Loucy (cell line): ENCODE measurements around the gene SEMA3A.

Experiments used
- EZH2phosphoT487 ChIP-seq: fragments of 200-600 bp; IDR thresholded peaks from 2 replicates; pipeline ENCODE4 v1.6.1; 2018; ENCODE audit warnings: antibody characterized with exemption, mild to moderate bottlenecking, moderate library complexity, borderline replicate concordance
- TF ChIP-seq, protein P1 (sequence below): fragments of 200-600 bp; sonication (generic); conservative IDR thresholded peaks from 2 replicates; pipeline ENCODE4 v1.5.1; 2014; ENCODE audit warnings: mild to moderate bottlenecking, antibody characterized with exemption, low read length

DNA sequence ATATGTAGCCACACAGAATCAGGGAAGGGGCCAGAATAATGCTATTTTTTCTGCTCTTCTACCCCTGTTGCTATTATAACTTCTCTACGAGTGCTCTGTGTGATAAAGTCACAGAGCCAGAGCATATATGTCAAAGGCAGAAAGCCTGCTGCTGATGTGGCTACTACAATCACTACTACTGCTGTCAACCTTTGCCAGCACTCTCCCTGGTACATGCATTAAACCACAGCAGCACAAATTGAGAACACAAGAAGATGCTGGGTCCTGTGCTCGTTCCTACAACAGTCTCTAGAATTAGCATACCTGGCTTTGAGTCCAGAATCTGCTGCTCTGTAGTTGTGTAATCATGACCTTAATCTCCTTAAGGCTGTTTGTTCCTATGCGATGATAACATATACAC, 108.6 kb downstream of the SEMA3A start:
- TF ChIP-seq, protein P1, sequence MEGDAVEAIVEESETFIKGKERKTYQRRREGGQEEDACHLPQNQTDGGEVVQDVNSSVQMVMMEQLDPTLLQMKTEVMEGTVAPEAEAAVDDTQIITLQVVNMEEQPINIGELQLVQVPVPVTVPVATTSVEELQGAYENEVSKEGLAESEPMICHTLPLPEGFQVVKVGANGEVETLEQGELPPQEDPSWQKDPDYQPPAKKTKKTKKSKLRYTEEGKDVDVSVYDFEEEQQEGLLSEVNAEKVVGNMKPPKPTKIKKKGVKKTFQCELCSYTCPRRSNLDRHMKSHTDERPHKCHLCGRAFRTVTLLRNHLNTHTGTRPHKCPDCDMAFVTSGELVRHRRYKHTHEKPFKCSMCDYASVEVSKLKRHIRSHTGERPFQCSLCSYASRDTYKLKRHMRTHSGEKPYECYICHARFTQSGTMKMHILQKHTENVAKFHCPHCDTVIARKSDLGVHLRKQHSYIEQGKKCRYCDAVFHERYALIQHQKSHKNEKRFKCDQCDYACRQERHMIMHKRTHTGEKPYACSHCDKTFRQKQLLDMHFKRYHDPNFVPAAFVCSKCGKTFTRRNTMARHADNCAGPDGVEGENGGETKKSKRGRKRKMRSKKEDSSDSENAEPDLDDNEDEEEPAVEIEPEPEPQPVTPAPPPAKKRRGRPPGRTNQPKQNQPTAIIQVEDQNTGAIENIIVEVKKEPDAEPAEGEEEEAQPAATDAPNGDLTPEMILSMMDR = no peak
- TF ChIP-seq EZH2phosphoT487 = no peak
